Femur (tissue), 1 donor: ENCODE measurements around the gene TMEM132C.
A peak's percentile ranks its signal among the peaks of the same experiment; 100 is the strongest.

Experiments
- DNase-seq: peaks from one replicate; pipeline ENCODE4 v3.0.0-alpha.2; 2017

TMEM132C gene

GRCh38 chr12:128509170-128509569 lies 242.2 kb downstream of the TMEM132C start:
- no peak for DNase-seq

- no peak for DNase-seq
Observed at GRCh38 chr12:128510511-128510910, 243.5 kb downstream of the TMEM132C start.

GRCh38 chr12:128513331-128513730 lies 246.4 kb downstream of the TMEM132C start:
- DNase-seq, result no peak

- no peak for DNase-seq
Observed at GRCh38 chr12:128513831-128514230, 246.9 kb downstream of the TMEM132C start.

- DNase-seq, result no peak
Observed at GRCh38 chr12:128518644-128519043, 251.7 kb downstream of the TMEM132C start.

- DNase-seq, result peak; percentile 45
Observed at GRCh38 chr12:128519426-128519825, 252.5 kb downstream of the TMEM132C start.

- DNase-seq, result no peak
Observed at GRCh38 chr12:128521981-128522380, 255.0 kb downstream of the TMEM132C start.

GRCh38 chr12:128524439-128524838 lies 257.5 kb downstream of the TMEM132C start:
- DNase-seq, result no peak

- no peak for DNase-seq
Observed at GRCh38 chr12:128531170-128531569, 264.2 kb downstream of the TMEM132C start.

- no peak for DNase-seq
Observed at GRCh38 chr12:128534906-128535305, 267.9 kb downstream of the TMEM132C start.

- DNase-seq, result no peak
Observed at GRCh38 chr12:128536810-128537209, 269.8 kb downstream of the TMEM132C start.

GRCh38 chr12:128537668-128538067 lies 270.7 kb downstream of the TMEM132C start:
- DNase-seq, result no peak

- DNase-seq, result no peak
Observed at GRCh38 chr12:128542844-128543243, 275.9 kb downstream of the TMEM132C start.

GRCh38 chr12:128543460-128543859 lies 276.5 kb downstream of the TMEM132C start:
- DNase-seq, result no peak

GRCh38 chr12:128543971-128544370 lies 277.0 kb downstream of the TMEM132C start:
- DNase-seq, result no peak

- no peak for DNase-seq
Observed at GRCh38 chr12:128548949-128549348, 282.0 kb downstream of the TMEM132C start.

- DNase-seq, result no peak
Observed at GRCh38 chr12:128549601-128550218, 282.7 kb downstream of the TMEM132C start.

GRCh38 chr12:128551266-128551665 lies 284.3 kb downstream of the TMEM132C start:
- DNase-seq, result peak; percentile 41

GRCh38 chr12:128554546-128555304 lies 287.8 kb downstream of the TMEM132C start:
- DNase-seq, result no peak

GRCh38 chr12:128557231-128557630 lies 290.3 kb downstream of the TMEM132C start:
- no peak for DNase-seq

GRCh38 chr12:128564956-128565355 lies 298.0 kb downstream of the TMEM132C start:
- no peak for DNase-seq

- DNase-seq, result no peak
Observed at GRCh38 chr12:128567730-128568129, 300.8 kb downstream of the TMEM132C start.

GRCh38 chr12:128570191-128571065 lies 303.5 kb downstream of the TMEM132C start:
- DNase-seq, result no peak
